NB4 (cell line): Measurements from ENCODE around the gene FGL2.

Source experiments
- CTCF ChIP-seq: IDR thresholded peaks from one replicate; pipeline ENCODE4 v1.5.1; 2012; ENCODE audit warnings: low read depth, low read length
- POLR2A ChIP-seq: IDR thresholded peaks from 2 replicates; pipeline ENCODE4 v1.6.1; 2011; ENCODE audit warnings: mild to moderate bottlenecking; ENCODE audit not compliant: insufficient read length; ENCODE audit errors: extremely low read depth

- TF ChIP-seq POLR2A (no peak), CTCF (no peak)
These were observed 22.4 kb upstream of the FGL2 start for GRCh38 chr7:77222065-77222464.
